HG03469 (cell line): ENCODE measurements around the gene HNRNPD.
"Not testable (repeated sequence)": the region's sequence is repeated elsewhere in the genome, so short reads cannot be mapped to it uniquely, and the experiment has no call there.

Experiments used
- ATAC-seq: cut with Tn5 transposase; IDR thresholded peaks from one replicate; pipeline ENCODE4 v1.9.1; 2021; ENCODE audit warnings: mild to moderate bottlenecking, moderate library complexity, moderate number of reproducible peaks; ENCODE audit not compliant: unreplicated experiment

Gene HNRNPD

GRCh38 chr4:82373486-82373815 is 340 bp downstream of the HNRNPD start:
- ATAC-seq: peak; percentile 4

- ATAC-seq: no peak
These were observed 990 bp downstream of the HNRNPD start for GRCh38 chr4:82372517-82373485.

- no peak for ATAC-seq
These were observed 2.3 kb downstream of the HNRNPD start for GRCh38 chr4:82371497-82371896.

- no peak for ATAC-seq
These were observed 6.2 kb downstream of the HNRNPD start for GRCh38 chr4:82367438-82368097.

- ATAC-seq: not testable (repeated sequence)
These were observed 7.4 kb downstream of the HNRNPD start for GRCh38 chr4:82366431-82366830.

GRCh38 chr4:82363896-82364487 is 9.8 kb downstream of the HNRNPD start:
- no peak for ATAC-seq

- ATAC-seq: no peak
These were observed 11.2 kb downstream of the HNRNPD start for GRCh38 chr4:82362565-82362964.

GRCh38 chr4:82360298-82361177 is 13.3 kb downstream of the HNRNPD start:
- no peak for ATAC-seq

GRCh38 chr4:82358847-82359246 is 14.9 kb downstream of the HNRNPD start:
- ATAC-seq: no peak

- ATAC-seq: no peak
These were observed 16.2 kb downstream of the HNRNPD start for GRCh38 chr4:82357640-82358039.

- no peak for ATAC-seq
These were observed 19.0 kb downstream of the HNRNPD start for GRCh38 chr4:82354788-82355187.

- ATAC-seq: peak; percentile 41
These were observed 20.9 kb downstream of the HNRNPD start for GRCh38 chr4:82352825-82353366.

GRCh38 chr4:82352118-82352824 is 21.5 kb downstream of the HNRNPD start:
- no peak for ATAC-seq

- ATAC-seq: no peak
These were observed 27.7 kb downstream of the HNRNPD start for GRCh38 chr4:82346126-82346525.

GRCh38 chr4:82335043-82335442 is 38.7 kb downstream of the HNRNPD start:
- ATAC-seq: no peak

GRCh38 chr4:82333641-82334040 is 40.1 kb downstream of the HNRNPD start:
- ATAC-seq: not testable (repeated sequence)

- ATAC-seq: no peak
These were observed 42.0 kb downstream of the HNRNPD start for GRCh38 chr4:82331814-82332213.

- no peak for ATAC-seq
These were observed 53.4 kb downstream of the HNRNPD start for GRCh38 chr4:82320351-82320750.

GRCh38 chr4:82303063-82303462 is 70.7 kb downstream of the HNRNPD start:
- not testable (repeated sequence) for ATAC-seq
